OCI-LY7 (cell line): ENCODE results near the gene CDK4.

Experiments used
- EZH2phosphoT487 ChIP-seq: fragments of 200-600 bp; sonication (generic); IDR thresholded peaks from 2 replicates; pipeline ENCODE4 v1.6.1; 2018; ENCODE audit warnings: low read depth, borderline replicate concordance, mild to moderate bottlenecking, mixed run types, antibody characterized with exemption, low read length, moderate library complexity, mixed read lengths
- TF ChIP-seq, protein P1 (sequence below): fragments of 200-600 bp; sonication (generic); conservative IDR thresholded peaks from 2 replicates; pipeline ENCODE4 v1.5.1; 2014; ENCODE audit warnings: mild to moderate bottlenecking, antibody characterized with exemption, low read length, moderate library complexity, mixed read lengths

DNA sequence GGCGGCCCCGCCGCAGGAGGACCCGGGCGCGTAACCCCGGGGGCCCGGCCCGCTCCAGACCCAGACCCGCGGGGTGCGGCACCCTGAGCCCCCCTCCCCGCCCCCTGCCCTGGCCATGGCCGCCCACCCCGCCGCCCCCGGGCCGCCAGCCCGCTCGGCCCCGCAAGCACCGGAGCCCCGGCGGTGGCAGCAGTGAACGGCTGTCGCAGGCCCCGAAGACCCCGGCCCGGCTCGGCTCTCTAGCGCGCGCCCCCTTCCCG lies 3.0 kb upstream of the CDK4 start:
- TF ChIP-seq EZH2phosphoT487, result no peak
- TF ChIP-seq, protein P1, sequence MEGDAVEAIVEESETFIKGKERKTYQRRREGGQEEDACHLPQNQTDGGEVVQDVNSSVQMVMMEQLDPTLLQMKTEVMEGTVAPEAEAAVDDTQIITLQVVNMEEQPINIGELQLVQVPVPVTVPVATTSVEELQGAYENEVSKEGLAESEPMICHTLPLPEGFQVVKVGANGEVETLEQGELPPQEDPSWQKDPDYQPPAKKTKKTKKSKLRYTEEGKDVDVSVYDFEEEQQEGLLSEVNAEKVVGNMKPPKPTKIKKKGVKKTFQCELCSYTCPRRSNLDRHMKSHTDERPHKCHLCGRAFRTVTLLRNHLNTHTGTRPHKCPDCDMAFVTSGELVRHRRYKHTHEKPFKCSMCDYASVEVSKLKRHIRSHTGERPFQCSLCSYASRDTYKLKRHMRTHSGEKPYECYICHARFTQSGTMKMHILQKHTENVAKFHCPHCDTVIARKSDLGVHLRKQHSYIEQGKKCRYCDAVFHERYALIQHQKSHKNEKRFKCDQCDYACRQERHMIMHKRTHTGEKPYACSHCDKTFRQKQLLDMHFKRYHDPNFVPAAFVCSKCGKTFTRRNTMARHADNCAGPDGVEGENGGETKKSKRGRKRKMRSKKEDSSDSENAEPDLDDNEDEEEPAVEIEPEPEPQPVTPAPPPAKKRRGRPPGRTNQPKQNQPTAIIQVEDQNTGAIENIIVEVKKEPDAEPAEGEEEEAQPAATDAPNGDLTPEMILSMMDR, result no peak
